ENCODE measurements around the gene KRTAP10-5. TPM values are rescaled to one million over a fixed set of nuclear protein-coding genes. Genes with fewer than 3 reads are reported as not detected.
A peak's percentile ranks its signal among the peaks of the same experiment; 100 is the strongest.

Gene KRTAP10-5
- total RNA-seq, 3 donors from 2014 or later (not counting 1 experiment from before 2014, with no cell fraction given) = not detected

DNA sequence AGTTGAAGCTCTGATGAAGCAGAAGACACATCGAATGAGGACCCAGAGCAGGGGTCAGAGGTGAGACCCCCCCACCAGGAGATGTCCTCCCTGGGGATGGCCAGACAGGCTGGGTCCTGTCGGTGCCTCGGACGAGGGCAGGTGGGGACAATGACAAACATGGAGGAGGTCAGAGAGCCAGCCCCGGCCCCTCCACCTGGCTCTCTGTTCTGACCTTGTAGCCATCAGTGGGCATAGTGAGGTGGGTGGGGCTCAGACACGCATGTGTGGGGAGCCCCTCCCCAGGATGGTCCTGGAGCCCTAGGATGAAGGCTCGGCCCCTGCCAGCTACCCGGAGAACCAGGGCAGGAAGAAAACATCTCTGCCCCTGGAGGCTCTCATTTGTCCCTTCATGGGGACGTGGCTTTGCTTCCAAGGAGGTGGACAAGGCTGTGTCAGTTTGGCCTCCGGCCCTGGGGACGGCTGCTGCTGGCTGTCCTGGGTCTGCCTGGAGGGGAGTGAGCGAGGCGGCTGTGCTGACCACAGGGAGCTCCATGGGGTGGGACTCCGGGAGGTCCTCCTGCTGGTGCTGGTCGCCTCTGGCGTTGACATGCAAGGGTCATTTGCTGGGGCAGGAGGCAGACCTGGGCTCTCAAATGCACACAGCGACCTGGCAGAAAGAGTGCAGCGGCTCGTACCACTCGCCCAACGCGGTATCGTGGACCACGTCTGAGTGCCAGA is 9.3 kb upstream of the KRTAP10-5 start:
- Mint-ChIP-seq H3K27me3 (ENCODE audit: low read depth in 2 of 2) (peaks cover 32 to 56% of the 10 kb centered on the region in 2 donors), H3K36me3 (no peaks in the 10 kb centered on the region), H3K4me1 (peaks cover 0 to 5% of the 10 kb centered on the region in 2 donors), H3K4me3 (no peak overlapping the region), H3K27ac (no peak overlapping the region), H3K9me3 (no peaks in the 10 kb centered on the region)
- no peaks in the 10 kb centered on the region for H3K4me1 ChIP-seq (ENCODE audit: control insufficient read depth, insufficient read depth, low read length)
- H3K4me3 ChIP-seq (ENCODE audit: low read length) = no peak overlapping the region
- H3K27ac ChIP-seq (ENCODE audit: low read length) = no peak overlapping the region
- TF ChIP-seq, protein P1, sequence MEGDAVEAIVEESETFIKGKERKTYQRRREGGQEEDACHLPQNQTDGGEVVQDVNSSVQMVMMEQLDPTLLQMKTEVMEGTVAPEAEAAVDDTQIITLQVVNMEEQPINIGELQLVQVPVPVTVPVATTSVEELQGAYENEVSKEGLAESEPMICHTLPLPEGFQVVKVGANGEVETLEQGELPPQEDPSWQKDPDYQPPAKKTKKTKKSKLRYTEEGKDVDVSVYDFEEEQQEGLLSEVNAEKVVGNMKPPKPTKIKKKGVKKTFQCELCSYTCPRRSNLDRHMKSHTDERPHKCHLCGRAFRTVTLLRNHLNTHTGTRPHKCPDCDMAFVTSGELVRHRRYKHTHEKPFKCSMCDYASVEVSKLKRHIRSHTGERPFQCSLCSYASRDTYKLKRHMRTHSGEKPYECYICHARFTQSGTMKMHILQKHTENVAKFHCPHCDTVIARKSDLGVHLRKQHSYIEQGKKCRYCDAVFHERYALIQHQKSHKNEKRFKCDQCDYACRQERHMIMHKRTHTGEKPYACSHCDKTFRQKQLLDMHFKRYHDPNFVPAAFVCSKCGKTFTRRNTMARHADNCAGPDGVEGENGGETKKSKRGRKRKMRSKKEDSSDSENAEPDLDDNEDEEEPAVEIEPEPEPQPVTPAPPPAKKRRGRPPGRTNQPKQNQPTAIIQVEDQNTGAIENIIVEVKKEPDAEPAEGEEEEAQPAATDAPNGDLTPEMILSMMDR (IDR thresholded peaks at IDR 0.05) = no peak
- no peaks in the 10 kb centered on the region for H3K9me3 ChIP-seq (ENCODE audit: control insufficient read depth, insufficient read depth, low read length)
- H3K36me3 ChIP-seq (ENCODE audit: control insufficient read depth, insufficient read depth, low read length) = no peaks in the 10 kb centered on the region
- intact Hi-C loops (cut with micrococcal nuclease) = no loop called here
- no peak for DNase-seq
- WGBS (ENCODE audit: insufficient coverage) = 84% methylated on average over 24 of the region's 24 CpGs
- ATAC-seq = no peak
- H3K27me3 ChIP-seq (ENCODE audit: control insufficient read depth, insufficient read depth, low read length) = no peaks in the 10 kb centered on the region

DNA sequence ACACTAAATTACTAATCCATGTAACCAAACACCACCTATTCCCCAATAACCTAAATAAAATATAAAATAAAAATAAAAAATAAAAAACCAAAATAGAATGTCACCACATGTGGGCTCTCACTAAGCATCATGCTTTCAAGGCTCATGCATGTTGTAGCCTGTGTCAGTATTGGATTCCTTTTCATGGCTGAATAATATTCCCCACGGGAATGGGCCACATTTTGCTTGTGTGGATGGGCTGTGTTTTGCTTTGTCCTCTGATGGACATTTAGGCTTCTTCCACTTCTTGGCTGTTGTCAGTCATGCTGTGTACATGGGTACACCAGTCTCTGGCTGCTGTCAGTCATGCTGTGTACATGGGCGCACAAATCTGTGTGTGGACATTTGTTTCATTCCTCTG is 8.7 kb upstream of the KRTAP10-5 start:
- no peak for ATAC-seq
- H3K4me3 ChIP-seq (ENCODE audit: low read length) = no peak overlapping the region
- no peaks in the 10 kb centered on the region for H3K27me3 ChIP-seq (ENCODE audit: control insufficient read depth, insufficient read depth, low read length)

DNA sequence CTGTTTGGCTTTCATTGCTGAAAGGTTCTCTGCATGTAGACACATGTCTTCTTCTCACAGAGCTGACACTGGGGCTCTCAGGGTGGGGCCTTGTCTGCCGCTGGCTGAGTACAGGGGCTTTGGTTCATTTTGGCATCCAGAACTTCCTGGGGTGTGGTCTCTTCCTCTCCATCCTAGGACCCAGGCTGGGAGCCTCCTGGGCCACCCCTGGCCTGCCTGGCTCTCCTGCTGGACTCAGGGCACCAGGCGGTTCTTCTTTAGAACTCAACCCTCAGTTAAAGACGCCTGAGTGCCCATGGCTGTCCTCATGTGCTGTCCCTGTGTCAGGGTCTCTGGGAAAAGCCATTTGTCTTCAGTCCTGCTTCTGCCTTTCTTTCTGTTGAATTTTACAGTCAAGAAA is 5.5 kb upstream of the KRTAP10-5 start:
- intact Hi-C loops (cut with micrococcal nuclease) = no loop called here
- Mint-ChIP-seq H3K9me3 (peaks cover 2 to 11% of the 10 kb centered on the region in 2 donors), H3K27ac (no peak overlapping the region), H3K4me3 (no peak overlapping the region), H3K36me3 (peaks cover 10% of the 10 kb centered on the region), H3K4me1 (no peaks in the 10 kb centered on the region), H3K27me3 (ENCODE audit: low read depth in 2 of 2) (peaks cover 54 to 67% of the 10 kb centered on the region in 2 donors)
- Histone ChIP-seq H3K4me1 (ENCODE audit: control insufficient read depth, insufficient read depth, low read length) (no peaks in the 10 kb centered on the region), H3K27ac (ENCODE audit: low read length) (no peak overlapping the region), H3K9me3 (ENCODE audit: control insufficient read depth, insufficient read depth, low read length) (peaks cover 5% of the 10 kb centered on the region), H3K36me3 (ENCODE audit: control insufficient read depth, insufficient read depth, low read length) (no peaks in the 10 kb centered on the region), H3K27me3 (ENCODE audit: control insufficient read depth, insufficient read depth, low read length) (no peaks in the 10 kb centered on the region), H3K4me3 (ENCODE audit: low read length) (no peak overlapping the region)
- TF ChIP-seq, protein P1 (IDR thresholded peaks at IDR 0.05) = no peak
- DNase-seq (no peak), ATAC-seq (no peak)
- WGBS (ENCODE audit: insufficient coverage) = 82% methylated on average over 3 of the region's 3 CpGs

More for the DNA sequence above, 8.7 kb upstream of the KRTAP10-5 start:
- no peak overlapping the region for H3K4me3 Mint-ChIP-seq
- TF ChIP-seq, protein P1 (IDR thresholded peaks at IDR 0.05) = no peak
- no peaks in the 10 kb centered on the region for H3K9me3 Mint-ChIP-seq
- H3K27ac Mint-ChIP-seq = no peak overlapping the region
- no peaks in the 10 kb centered on the region for H3K36me3 Mint-ChIP-seq
- Histone ChIP-seq H3K4me1 (ENCODE audit: control insufficient read depth, insufficient read depth, low read length) (no peaks in the 10 kb centered on the region), H3K9me3 (ENCODE audit: control insufficient read depth, insufficient read depth, low read length) (no peaks in the 10 kb centered on the region), H3K27ac (ENCODE audit: low read length) (no peak overlapping the region), H3K36me3 (ENCODE audit: control insufficient read depth, insufficient read depth, low read length) (no peaks in the 10 kb centered on the region)
- peaks cover 0 to 5% of the 10 kb centered on the region in 2 donors for H3K4me1 Mint-ChIP-seq
- intact Hi-C loops (cut with micrococcal nuclease) = no loop called here
- no peak for DNase-seq
- peaks cover 37 to 62% of the 10 kb centered on the region in 2 donors for H3K27me3 Mint-ChIP-seq (ENCODE audit: low read depth in 2 of 2)
- WGBS (ENCODE audit: insufficient coverage) = 86% methylated on average over 2 of the region's 2 CpGs

DNA sequence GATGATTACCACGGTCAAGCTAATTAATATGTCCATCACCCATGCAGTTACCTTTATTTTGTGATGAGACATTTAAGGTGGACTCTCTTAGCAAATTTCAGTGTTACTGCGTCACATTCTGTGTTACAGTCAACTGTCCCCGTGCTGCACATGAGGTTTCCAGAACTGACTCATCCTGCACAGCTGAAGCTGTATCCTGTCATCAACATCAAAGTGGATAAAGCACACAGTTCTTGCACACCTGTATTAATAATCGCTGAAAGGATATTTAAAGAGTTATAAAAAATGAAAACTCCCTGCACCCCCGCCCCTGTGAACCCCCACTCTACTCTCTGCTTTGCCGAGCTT is 3.4 kb upstream of the KRTAP10-5 start:
- TF ChIP-seq, protein P1 (IDR thresholded peaks at IDR 0.05) = no peak
- peaks cover 12% of the 10 kb centered on the region for H3K36me3 Mint-ChIP-seq

More for the DNA sequence above, 3.4 kb upstream of the KRTAP10-5 start:
- peaks cover 5% of the 10 kb centered on the region in 2 donors for H3K4me1 Mint-ChIP-seq
- peaks cover 2 to 15% of the 10 kb centered on the region in 2 donors for H3K9me3 Mint-ChIP-seq
- ATAC-seq = no peak
- Histone ChIP-seq H3K36me3 (ENCODE audit: control insufficient read depth, insufficient read depth, low read length) (no peaks in the 10 kb centered on the region), H3K27me3 (ENCODE audit: control insufficient read depth, insufficient read depth, low read length) (no peaks in the 10 kb centered on the region), H3K4me1 (ENCODE audit: control insufficient read depth, insufficient read depth, low read length) (no peaks in the 10 kb centered on the region), H3K27ac (ENCODE audit: low read length) (no peak overlapping the region), H3K9me3 (ENCODE audit: control insufficient read depth, insufficient read depth, low read length) (peaks cover 5% of the 10 kb centered on the region), H3K4me3 (ENCODE audit: low read length) (no peak overlapping the region)
- H3K27me3 Mint-ChIP-seq (ENCODE audit: low read depth in 2 of 2) = peaks cover 63 to 67% of the 10 kb centered on the region in 2 donors
- 77% methylated on average over 5 of the region's 6 CpGs for WGBS (ENCODE audit: insufficient coverage)
- intact Hi-C loops (cut with micrococcal nuclease) = no loop called here
- no peak overlapping the region for H3K27ac Mint-ChIP-seq
- peak in 1 of 2 donors; percentile 20 for DNase-seq
- no peak overlapping the region for H3K4me3 Mint-ChIP-seq
